Stimulated activated CD8-positive, alpha-beta memory T cell treated with anti-CD3 and anti-CD28 coated beads, Interleukin-4, amount 100 ng/mL, for 24 hours (primary cell): ENCODE measurements around the gene LRRC55.

Experiments used
- DNase-seq: peaks from one replicate; pipeline ENCODE4 v3.0.0-alpha.2; 2020; ENCODE audit warnings: low read depth

LRRC55 gene

GRCh38 chr11:57203359-57203758 is 21.6 kb downstream of the LRRC55 start:
- DNase-seq = no peak

- DNase-seq = no peak
Measured at GRCh38 chr11:57203882-57204480, 22.2 kb downstream of the LRRC55 start.

- no peak for DNase-seq
Measured at GRCh38 chr11:57205041-57205641, 23.4 kb downstream of the LRRC55 start.

GRCh38 chr11:57207168-57207567 is 25.4 kb downstream of the LRRC55 start:
- no peak for DNase-seq

- no peak for DNase-seq
Measured at GRCh38 chr11:57210781-57211180, 29.0 kb downstream of the LRRC55 start.

- no peak for DNase-seq
Measured at GRCh38 chr11:57213342-57214097, 31.8 kb downstream of the LRRC55 start.

GRCh38 chr11:57214098-57214417 is 32.3 kb downstream of the LRRC55 start:
- no peak for DNase-seq

GRCh38 chr11:57214494-57214893 is 32.7 kb downstream of the LRRC55 start:
- no peak for DNase-seq

- no peak for DNase-seq
Measured at GRCh38 chr11:57216463-57216862, 34.7 kb downstream of the LRRC55 start.

- DNase-seq = no peak
Measured at GRCh38 chr11:57217053-57217452, 35.3 kb downstream of the LRRC55 start.

GRCh38 chr11:57219021-57219627 is 37.4 kb downstream of the LRRC55 start:
- DNase-seq = no peak

- no peak for DNase-seq
Measured at GRCh38 chr11:57222239-57222638, 40.5 kb downstream of the LRRC55 start.

- DNase-seq = no peak
Measured at GRCh38 chr11:57223601-57224000, 41.8 kb downstream of the LRRC55 start.

GRCh38 chr11:57224128-57224527 is 42.4 kb downstream of the LRRC55 start:
- no peak for DNase-seq

- DNase-seq = no peak
Measured at GRCh38 chr11:57224537-57224936, 42.8 kb downstream of the LRRC55 start.

GRCh38 chr11:57228600-57228999 is 46.8 kb downstream of the LRRC55 start:
- no peak for DNase-seq

GRCh38 chr11:57230316-57230715 is 48.6 kb downstream of the LRRC55 start:
- DNase-seq = no peak

GRCh38 chr11:57230791-57231538 is 49.2 kb downstream of the LRRC55 start:
- DNase-seq = no peak

GRCh38 chr11:57231539-57232253 is 49.9 kb downstream of the LRRC55 start:
- DNase-seq = no peak

GRCh38 chr11:57233702-57234101 is 51.9 kb downstream of the LRRC55 start:
- DNase-seq = no peak

- DNase-seq = no peak
Measured at GRCh38 chr11:57235761-57236703, 54.3 kb downstream of the LRRC55 start.
